HG02678 (cell line): ENCODE measurements around the gene TMTC2.
A peak's percentile ranks its signal among the peaks of the same experiment; 100 is the strongest.

ENCODE experiments used
- ATAC-seq: cut with Tn5 transposase; IDR thresholded peaks from one replicate; pipeline ENCODE4 v1.9.1; 2021; ENCODE audit warnings: mild to moderate bottlenecking, moderate library complexity; ENCODE audit not compliant: unreplicated experiment

Gene TMTC2

DNA sequence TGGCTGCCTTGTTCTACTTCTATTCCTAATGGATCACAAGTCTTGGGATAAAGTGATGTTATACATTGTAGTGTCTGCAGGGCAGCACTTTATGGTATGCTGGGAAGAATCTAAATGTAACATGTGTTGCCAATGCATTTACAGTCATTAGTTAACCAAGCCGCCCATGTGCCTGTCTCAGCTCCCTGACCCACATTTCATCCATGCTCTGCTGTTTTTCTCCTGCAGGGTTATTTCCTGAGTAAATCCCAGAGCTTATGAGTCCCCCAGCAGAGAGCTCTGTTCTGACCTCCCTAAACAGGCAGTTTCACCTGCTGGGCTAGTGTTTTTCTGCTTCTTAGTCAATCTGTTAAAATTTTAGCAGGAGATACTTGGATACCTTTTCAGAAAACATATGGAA lies 4.4 kb upstream of the TMTC2 start:
- no peak for ATAC-seq

DNA sequence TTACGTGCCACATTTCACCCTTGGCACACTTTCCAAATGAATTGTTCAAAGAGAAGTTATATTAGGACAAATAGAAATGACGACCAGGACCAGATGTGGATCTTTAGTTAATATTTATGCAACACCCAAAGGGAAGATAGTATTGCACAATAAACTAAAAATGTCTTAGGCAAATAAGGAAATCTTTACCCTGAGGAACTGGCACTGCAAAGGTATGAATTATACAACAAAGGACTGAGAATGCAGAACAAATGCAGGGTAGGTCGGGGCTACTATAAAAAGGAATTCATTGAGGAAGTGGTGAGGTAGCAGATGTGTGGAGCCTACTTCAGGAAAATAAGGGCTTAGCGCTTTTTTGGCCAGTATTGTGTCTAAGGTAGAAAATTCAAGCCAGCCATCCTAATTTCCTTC lies 3.9 kb upstream of the TMTC2 start:
- ATAC-seq, result no peak

DNA sequence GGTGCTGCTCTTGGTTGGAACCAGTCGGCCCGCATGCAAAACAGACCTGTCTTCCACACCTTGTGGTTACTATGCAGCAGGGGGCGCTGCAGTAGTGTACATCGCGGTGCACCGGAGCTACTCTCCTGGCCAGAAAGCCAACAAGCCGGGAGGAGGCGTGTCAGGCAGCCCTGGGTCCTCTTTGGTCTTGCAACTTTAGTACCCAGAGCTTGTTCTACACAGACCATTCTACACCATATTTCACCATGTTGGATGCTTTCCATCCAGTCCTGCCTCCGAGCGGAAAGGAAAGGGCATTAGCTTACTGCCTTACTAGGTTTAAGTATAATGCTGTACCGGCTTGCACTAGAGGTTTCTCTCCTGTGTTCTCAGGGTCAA lies 927 bp upstream of the TMTC2 start:
- ATAC-seq, result peak; percentile 57

DNA sequence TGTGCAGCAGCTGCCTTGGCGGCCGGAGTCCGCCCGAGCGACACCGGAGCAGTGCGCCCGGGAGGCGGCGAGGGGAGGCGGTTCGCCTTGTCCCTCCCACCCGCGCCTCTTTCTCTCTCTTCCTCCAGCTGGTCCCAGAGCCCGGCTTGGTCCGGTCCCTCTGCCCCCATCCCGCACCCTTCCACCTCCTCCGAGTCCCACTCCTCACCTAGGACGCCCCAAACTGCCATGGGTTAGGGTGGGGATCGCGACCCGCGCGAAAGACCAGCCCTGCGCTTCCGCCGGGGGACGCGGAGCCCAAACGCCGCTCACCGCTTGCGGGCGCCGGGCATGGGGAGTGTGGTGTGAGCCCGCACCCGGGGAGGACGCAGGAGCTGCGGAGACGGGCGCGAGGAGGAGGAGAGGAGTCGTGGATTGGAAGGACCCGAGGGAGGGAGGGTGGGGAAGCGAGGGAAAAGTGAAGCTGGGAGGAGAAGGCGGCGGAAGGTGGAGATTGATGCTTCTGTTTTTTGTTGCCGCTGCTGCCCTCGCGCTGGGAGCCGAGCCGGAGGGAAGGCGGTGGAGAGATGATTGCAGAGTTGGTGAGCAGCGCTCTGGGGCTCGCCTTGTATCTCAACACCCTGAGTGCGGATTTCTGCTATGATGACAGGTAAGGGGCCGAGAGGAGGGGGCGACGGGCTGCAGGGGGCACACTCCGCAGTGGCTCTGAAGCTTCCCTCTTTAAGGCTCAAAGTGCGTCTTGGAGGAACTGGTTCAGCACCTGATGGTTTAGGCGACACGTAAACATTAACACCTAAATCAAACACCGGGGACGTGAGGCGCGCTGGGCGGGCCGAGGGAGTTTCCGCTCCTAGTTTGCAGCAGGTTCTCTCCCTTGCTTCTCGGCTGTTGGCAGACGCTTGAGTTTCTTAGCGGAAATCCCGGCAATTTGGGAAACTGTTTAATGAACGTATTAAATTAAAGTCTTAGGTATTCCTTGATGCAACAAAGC lies 610 bp downstream of the TMTC2 start:
- ATAC-seq, result peak; percentile 37

DNA sequence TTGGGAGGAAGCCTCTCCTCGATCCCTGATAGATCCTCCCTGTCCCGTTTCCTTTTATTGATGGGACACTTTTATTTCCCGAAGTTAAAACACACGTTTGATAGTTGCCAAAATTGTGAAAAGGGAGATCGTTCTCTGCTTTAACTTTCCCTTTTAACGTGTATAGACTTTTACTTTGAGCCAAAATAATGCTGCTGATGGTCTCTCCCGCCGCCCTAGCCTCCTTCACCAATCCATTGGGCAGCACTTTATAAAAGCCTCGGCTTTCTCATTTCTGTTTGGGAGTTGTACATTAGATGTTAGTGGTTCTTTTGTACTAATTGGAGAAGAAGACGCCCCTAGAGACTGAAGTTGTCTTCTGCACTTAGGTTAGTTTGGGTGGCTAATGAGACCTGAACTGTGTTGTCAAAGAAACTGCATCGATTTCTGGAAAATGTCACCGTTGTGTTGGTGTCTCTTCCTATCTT lies 1.4 kb downstream of the TMTC2 start:
- ATAC-seq, result no peak

DNA sequence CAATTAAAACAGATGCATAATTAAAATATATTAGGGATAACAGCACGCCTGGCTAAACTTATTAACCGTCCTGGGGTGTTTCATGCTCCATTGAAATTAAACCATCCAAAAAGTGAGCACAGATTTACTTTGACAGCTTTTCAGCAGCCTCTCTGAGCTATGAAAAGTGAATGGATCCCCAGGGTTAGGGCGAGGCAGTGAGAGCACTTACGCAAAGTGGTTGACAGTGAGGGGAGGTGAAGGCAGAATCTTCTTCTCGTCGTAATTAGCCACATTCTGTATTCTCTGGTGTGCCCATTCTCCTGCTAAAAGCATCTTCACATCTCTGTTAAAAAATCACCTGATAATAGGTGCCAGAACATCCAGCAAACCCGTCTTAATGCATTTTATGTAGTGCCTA lies 1.9 kb downstream of the TMTC2 start:
- no peak for ATAC-seq

DNA sequence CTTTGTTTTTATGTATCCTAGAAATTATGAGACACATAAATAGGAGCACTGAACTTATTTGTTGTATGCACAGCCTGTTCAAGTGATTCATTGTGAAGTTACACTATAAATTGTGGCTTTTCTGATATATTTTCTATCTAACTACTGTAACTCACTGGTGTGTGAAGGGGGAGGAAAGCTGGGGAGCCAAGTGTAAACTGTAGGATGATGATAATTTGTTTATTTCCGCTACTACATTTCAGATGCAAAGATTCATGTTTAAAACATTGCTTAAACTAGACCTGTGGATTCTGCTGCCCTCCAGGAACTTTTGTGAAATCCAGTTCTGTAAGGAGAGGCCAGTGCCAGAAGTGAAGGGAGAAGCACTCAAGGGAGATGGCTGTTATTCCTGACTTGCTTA lies 3.3 kb downstream of the TMTC2 start:
- no peak for ATAC-seq

DNA sequence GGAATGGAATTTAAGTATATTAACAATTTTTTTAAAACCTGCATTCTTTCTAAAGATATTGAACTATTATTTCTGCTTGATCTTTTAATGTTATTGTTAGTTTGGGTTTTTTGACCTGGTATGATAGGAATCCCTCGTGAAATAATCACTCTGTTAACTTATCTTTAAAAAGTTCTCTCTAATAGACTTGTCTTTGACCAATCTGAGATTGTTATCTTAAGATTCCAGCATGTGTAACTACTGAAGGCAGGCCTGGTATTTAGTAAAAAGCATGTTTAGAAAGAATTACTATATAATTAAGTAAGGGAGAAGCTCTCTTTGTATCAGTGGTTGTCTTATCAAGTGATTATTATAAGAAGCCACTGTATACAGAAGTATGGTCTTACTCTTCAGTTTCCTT lies 4.8 kb downstream of the TMTC2 start:
- no peak for ATAC-seq

DNA sequence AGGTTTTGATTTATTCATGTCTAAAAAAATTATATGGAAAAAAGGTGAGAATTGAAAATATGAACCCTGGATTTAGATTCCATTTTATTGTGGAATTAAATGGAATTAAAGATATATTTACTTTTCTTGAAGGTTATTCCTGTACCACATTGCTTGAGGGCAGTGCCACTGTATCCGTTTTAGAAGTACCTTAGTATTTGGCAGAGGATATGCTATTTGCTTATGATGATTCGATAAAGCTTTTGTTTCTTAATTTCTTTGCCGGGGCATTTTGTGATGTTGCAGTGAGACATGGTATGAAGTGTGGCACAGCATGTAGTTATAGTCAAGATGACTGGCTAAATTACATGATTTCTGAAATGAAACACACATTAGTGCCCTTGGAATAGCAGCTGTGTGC lies 7.6 kb downstream of the TMTC2 start:
- ATAC-seq, result no peak

DNA sequence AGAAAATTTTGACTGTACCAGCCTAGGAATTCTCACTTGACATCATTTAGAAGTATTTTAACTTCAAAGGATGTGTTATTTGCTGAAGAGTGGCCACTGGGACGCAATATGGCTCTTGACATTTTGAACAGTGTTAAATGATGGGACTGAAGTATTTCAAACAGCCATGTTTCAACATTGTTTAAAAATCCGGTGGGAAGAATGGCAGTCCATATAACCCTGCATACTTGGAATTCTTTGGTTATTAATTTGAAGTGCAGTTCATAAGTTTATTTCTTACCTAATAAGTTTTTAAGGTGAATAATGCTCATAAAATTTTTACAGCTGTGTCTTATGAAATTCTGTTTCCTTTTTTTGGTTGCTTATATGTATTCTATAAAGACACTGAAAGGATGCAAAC lies 8.3 kb downstream of the TMTC2 start:
- ATAC-seq, result no peak

DNA sequence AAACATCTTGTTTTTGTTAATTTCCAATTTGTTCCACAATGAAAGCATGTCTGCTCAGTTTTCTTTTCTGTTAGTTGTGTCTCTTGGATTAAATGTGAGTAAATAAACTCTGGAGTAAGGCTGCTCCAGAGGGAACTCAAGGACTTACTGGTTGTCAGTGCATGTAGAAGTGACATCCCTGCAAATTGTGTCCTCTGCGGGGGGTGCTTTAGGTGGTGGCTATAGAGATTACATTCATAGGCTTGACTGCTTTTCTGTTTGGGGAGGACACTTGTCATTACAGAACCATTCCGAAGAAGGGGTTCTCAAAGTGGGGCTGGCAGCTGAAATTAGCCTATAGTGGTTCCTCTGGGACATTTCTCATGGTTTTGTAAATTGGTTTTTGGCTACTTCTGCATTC lies 8.8 kb downstream of the TMTC2 start:
- no peak for ATAC-seq

DNA sequence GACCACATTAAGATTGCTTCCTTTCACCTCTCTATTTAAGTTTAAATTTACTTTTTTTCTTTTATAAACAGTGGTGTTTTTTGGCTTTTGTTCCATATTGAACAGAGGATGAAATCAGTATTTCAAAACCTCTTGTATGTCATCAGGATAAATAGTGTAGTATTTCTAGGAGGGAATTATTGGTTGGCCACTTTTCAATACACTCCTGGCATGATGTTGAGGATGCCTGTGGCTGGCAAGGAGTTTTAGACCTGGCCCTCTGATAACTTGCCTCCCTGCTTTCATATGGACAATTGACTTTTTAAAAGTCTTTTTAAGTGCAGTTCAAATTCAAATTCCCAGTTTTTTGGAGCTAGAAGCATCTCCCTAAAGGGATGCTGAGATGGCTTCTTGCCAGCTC lies 9.8 kb downstream of the TMTC2 start:
- no peak for ATAC-seq

DNA sequence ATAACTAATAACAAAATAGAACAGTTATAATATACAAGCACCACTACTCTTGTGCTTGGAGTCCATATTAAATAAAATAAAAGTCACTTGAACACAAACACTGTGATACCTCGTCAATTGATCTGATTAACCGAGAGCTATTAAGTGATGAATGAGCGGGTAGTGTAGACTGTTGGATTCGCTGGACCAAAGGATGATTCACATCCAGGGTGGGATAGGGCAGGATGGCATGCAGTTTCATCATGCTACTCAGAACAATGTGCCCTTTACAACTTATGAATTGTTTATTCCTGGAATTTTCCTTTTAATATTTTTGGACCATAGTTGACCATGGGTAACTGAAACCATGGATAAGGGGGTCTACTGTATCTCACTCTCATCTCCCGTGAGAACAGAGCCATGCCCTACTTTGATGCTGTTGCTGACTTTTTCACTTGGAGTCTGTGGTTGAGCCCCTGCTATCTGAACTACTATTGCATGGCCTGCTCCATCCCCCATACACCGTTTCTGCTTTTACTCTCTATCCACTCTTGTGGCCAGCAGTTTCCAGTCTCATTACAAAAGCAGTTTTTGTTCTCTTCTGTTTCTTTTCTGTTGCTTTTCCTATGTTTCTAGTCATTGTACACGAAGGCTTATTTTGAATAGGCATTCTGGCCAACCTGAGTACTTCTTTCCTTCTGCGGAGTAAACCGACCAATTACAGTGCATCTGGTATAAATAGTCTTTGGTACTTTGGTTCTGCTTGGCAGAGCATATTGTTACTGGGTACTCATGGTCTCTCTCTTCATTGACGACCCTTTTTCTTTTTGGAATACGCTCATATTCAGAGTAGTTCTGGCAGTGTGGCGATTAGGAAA lies 12.2 kb downstream of the TMTC2 start:
- ATAC-seq, result no peak

DNA sequence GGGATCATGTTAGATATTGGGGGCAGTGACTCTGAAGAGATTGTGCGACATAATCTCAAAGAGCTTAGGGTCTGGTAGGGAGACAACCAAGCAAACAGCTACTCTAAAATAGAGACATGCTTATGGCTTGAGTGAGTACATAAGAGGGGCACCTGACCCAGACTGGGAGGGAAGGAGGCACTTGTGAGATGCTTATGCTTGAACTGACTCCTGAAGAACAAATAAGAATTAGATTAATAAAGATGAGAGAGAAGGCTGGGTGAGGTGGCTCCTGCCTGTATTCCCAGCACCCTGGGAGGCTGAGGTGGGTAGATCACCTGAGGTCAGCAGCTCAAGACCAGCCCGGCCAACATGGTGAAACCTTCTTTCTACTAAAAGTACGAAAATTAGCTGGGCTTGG lies 19.1 kb downstream of the TMTC2 start:
- no peak for ATAC-seq

DNA sequence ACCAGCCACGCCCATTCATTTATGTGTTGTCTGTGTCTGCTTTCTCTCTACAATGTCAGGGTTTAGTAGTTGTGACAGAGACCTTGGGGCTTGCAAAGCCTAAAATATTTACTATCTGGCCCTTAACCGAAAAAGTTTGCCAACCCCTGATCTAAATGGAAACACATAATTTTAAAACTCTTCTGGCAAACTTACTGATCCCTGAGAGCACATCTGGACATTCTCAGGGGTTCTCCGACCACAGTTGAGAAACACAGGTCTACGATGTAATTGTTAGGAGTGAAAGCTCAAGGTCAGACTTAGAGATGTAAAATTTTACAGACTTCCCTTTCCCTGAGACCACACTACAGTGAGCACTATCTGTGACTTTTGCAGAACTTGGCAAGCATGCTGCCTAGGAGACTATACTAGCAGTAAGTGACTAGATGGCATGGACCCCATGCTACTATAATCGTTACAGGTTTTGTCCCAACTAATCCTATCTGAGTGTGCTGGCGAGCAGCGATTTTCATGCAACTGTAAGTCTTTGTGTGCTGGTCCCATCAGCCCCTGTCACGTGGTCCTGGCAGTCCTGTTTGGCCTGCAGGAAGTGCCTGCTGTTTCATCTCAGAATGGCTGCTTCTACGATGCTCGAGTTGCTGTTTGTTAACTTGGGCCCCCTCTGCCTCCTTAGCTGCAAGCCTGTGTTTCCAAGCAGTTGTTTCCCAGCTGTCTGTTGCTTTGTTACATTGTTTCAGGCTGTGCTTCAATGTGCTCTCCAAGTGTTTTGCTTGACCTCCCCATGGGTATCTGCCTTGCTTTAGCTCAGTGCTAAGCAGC lies 21.6 kb downstream of the TMTC2 start:
- ATAC-seq, result no peak

DNA sequence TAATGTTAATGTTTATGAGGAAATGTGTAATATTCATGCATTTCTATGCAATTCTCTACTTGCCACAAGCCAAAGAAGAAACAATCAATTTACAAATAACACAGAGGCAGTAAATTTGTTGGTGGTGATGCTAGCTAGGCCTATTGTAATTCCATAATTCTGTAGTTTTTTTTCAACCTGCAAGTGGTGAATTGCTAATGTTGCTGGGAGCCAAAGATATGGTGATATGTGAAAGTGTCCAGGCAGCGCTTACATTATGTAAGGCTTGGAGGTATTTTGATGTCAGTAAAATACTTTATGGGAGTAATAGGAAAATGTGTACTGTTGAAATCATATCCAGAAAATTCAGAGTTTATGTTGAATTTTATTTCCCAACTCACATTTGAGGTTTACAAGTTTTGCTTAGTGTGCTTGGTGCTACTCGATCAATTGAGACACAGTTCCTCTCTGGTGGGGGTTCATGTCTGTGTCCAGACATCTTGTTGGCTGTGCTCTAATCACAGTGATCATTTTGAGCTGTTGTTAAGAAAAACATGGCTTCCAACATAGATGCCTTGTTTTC lies 23.2 kb downstream of the TMTC2 start:
- no peak for ATAC-seq

DNA sequence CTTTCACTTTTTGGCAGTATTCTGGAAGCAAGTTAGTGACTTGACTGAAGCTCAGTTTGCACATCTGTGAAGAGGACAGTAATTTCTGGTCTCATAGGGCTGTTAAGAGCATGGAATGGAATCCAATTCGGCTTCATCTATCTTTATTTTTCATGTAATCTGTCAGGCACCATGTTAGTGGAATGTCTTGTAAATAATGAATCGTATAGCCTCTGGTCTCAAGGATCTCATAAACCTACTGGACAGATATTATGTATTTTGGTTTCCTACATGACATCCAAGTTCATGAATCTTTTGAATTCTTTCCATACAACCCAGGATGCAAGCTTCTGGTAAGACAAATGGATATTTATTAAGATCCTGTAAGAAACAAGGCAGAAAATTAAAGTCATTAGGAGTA lies 24.0 kb downstream of the TMTC2 start:
- no peak for ATAC-seq

DNA sequence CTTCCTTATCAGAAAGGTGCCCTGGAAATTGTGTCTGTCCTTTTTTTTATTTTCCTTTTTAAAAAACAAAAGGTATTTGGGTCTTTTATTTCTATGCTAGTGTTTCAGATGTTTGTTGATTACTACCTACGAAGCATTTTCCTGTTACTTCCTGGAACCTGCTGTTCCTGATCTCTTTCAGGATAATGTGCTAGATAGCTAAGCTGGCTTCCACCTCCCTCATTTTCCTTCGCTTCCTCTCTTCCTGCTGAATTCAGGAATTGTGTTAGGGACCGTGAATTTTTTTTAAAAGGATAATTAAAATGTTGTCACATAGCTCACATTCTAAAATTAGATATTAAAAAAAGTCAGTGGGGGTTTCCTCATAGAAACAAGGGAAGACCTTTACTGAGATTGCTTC lies 27.7 kb downstream of the TMTC2 start:
- no peak for ATAC-seq

DNA sequence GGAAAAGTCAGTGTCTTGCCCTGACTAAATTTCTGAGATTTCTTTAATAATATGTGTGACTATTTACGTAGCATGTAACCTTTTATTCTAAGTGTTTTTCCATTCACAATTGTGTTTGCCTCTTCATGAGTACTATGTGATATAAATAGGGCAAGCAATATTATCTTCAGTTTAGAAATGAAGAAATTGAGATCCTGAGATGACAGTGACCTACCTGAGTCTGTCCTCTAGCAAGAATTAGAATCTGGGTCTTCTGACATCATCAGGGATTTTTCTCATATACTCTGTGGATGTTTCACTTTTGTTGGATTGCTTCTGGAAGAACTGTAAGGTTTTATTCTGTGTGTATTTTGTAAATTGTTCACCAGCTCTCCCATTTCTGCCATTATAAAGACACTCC lies 35.0 kb downstream of the TMTC2 start:
- ATAC-seq, result peak; percentile 36

DNA sequence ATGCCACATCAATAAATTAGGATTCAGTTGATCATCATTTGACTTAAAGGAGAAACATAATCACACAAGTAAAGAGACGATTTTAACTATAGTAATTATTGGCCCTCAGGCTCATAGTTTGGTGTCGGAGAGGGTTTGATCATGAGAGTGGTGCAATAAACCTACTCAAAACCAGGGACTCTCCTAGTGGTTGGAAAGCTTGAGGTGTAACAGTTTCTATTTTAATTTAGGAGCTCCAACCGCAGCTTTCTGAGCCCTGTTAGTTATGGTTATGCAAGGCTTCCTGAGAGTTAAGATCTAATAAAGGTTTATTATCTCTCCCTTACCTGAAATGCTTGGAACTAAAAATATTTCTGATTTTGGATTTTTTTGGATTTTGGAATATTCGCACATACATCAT lies 36.4 kb downstream of the TMTC2 start:
- peak; percentile 79 for ATAC-seq

DNA sequence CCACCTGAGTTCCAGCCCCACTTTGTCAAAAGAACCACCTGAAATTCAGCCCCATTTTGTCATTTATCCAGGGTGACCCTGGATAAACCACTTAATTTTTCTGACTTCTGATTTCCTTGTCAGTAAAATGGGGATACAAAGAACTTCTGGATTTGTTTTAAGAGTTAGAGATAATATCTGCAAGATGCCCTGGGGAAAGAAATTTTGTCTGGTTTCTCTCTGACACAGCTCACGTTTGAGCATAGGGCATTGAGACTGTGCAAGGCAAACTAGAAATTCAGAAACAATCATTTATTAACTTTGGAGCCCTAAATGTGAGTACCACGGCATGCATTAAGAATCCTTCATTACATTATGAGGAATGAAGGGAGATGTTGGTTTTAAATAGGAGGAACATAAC lies 37.2 kb downstream of the TMTC2 start:
- ATAC-seq, result no peak
